ENCODE data around the gene OPRD1. TPM values are rescaled to one million over a fixed set of nuclear protein-coding genes. Genes with fewer than 3 reads are reported as not detected.
"Not testable (repeated sequence)": the region's sequence is repeated elsewhere in the genome, so short reads cannot be mapped to it uniquely, and the experiment has no call there.

The OPRD1 gene
- polyA plus RNA-seq, 1 of the 3 experiments (the other 2 are of a cell fraction), result 0.07 TPM

- TF ChIP-seq REST (IDR thresholded peaks at IDR 0.05; ENCODE audit: low read depth, low read length), result no peak
Observed at GRCh38 chr1:28766532-28767183, 45.3 kb upstream of the OPRD1 start (continued).

GRCh38 chr1:28770601-28771165, 41.3 kb upstream of the OPRD1 start:
- DNase-seq, result no peak
- ChIA-PET POLR2A (no interaction called here), CTCF (interaction anchor here (1.5 to 39.4 kb wide), 3 partner anchors 14 to 105 kb away, joined by 5 to 894 read pairs (median 7); no protein-coding TSS in a partner anchor)
- Histone ChIP-seq H3K27ac (ENCODE audit: low read depth in 2 of 2, low read length in 1 of 2) (no peak overlapping the region), H3K27me3 (ENCODE audit: insufficient read depth) (no peaks in the 10 kb centered on the region), H3K9ac (no peak overlapping the region), H3K36me3 (replicated peaks in 1 of 2; ENCODE audit: control insufficient read depth in 1 of 2, insufficient read depth in 2 of 2, low read length in 1 of 2) (peaks cover 37 to 46% of the 10 kb centered on the region in 2 experiments), H3F3A (replicated peaks; ENCODE audit: insufficient read depth) (peaks cover 11% of the 10 kb centered on the region), H4K20me1 (ENCODE audit: insufficient read depth) (peaks cover 79% of the 10 kb centered on the region), H3K79me2 (ENCODE audit: insufficient read depth) (peaks cover 79% of the 10 kb centered on the region), H3K4me1 (ENCODE audit: control insufficient read depth in 1 of 2, insufficient read depth in 2 of 2, low read depth in 1 of 2, low read length in 1 of 2) (no peaks in the 10 kb centered on the region), H3K9me2 (no peaks in the 10 kb centered on the region), H3K4me3 (ENCODE audit: low read depth in 2 of 2, low read length in 1 of 2) (no peak overlapping the region), H2AFZ (ENCODE audit: low read depth) (no peak overlapping the region), H3K9me3 (no peaks in the 10 kb centered on the region), H3K4me2 (no peak overlapping the region)
- WGBS (ENCODE audit: low lambda C conversion rate), result 100% methylated on average over 3 of the region's 3 CpGs
- TF ChIP-seq RXRA (IDR thresholded peaks at IDR 0.05; ENCODE audit: borderline replicate concordance, low read depth) (no peak), NRF1 (IDR thresholded peaks at IDR 0.05; ENCODE audit: low read depth, low read length) (no peak), EP300 (IDR thresholded peaks at IDR 0.05; ENCODE audit: borderline replicate concordance in 1 of 2, low read depth in 1 of 2, low read length in 1 of 2) (no peak), IRF3 (IDR thresholded peaks at IDR 0.05; ENCODE audit: low read depth, low read length) (no peak)

- Histone ChIP-seq H3K79me2 (ENCODE audit: insufficient read depth) (peaks cover 67% of the 10 kb centered on the region), H4K20me1 (ENCODE audit: insufficient read depth) (peaks cover 69% of the 10 kb centered on the region), H3F3A (replicated peaks; ENCODE audit: insufficient read depth) (peaks cover 11% of the 10 kb centered on the region), H3K36me3 (replicated peaks in 1 of 2; ENCODE audit: control insufficient read depth in 1 of 2, insufficient read depth in 2 of 2, low read length in 1 of 2) (peaks cover 37 to 50% of the 10 kb centered on the region in 2 experiments)
- CTCF ChIA-PET, result interaction anchor here (0.6 to 39.4 kb wide), 4 partner anchors 13 to 369 kb away, joined by 3 to 894 read pairs (median 4); no protein-coding TSS in a partner anchor
- H3K4me2 ChIP-seq; H3K4me3 ChIP-seq (ENCODE audit: low read depth in 2 of 2, low read length in 1 of 2); H3K27me3 ChIP-seq (ENCODE audit: insufficient read depth); H3K9me2 ChIP-seq; H3K9ac ChIP-seq; H3K4me1 ChIP-seq (ENCODE audit: control insufficient read depth in 1 of 2, insufficient read depth in 2 of 2, low read depth in 1 of 2, low read length in 1 of 2); H3K9me3 ChIP-seq; DNase-seq; H3K27ac ChIP-seq (ENCODE audit: low read depth in 2 of 2, low read length in 1 of 2); POLR2A ChIA-PET; H2AFZ ChIP-seq (ENCODE audit: low read depth): not testable (repeated sequence)
- WGBS (ENCODE audit: low lambda C conversion rate), result 98% methylated on average over 10 of the region's 10 CpGs
Observed at GRCh38 chr1:28771921-28772320, 40.0 kb upstream of the OPRD1 start.
